NCI-H2227 treated with DMSO at 0.1 percent for 48 hours (cell line): ENCODE data around the gene FBXO9.

ENCODE experiments used
- DNase-seq: peaks from one replicate; lab custom pipeline; 2025; lab: John Stamatoyannopoulos, UW

The FBXO9 gene

DNA sequence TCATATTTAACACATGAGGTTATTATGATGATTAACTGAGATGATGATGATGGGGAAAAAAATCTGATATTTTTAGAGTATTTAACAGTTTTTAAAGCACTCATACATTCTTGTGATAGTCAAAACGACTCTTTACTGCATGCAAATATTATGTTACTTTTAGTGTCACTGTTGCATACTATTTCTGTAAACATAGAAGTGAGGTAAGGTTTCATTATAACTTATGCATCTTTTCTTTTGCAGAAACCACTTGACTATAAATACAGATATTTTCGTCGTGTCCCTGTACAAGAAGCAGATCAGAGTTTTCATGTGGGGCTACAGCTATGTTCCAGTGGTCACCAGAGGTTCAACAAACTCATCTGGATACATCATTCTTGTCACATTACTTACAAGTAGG, 30.1 kb downstream of the FBXO9 start:
- no peak for DNase-seq

GRCh38 chr6:53095716-53096115, 30.5 kb downstream of the FBXO9 start:
- no peak for DNase-seq

DNA sequence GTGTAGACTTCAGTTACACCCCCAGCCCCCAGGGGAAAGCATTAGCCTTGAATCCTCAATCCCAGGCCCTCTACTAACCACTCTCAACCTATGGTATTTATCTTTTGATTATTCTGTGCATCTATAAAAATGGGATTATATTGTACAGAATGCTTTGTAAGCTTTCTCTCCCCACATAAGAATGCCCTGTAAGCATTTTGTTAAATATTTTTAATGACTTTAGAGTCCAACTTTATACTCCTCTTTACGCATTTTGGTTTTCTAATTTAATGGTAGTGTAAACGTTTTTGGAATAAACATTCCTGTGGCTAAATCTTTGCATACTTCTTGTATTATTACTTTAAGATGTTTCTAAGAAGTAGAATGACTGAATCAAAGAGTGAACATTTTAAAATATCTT, 35.4 kb downstream of the FBXO9 start:
- DNase-seq = no peak

DNA sequence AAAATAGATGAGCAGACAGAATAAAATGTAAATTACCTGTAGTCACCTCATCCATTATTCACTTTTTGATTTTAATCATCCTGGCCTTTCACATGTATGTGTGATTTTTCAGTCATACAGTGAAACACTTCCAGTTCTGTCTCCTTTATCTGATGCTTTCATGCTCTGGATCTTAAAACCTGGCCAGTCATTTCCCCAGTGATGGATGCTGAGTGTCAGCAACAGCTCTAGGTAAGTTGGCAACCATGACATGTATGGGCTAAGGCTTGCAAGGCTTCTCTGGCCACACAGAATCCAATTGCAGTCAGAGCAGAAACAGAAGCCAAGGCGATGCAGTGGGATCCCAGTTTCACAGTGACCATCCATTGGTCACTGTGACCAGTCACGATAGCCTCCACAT, 35.8 kb downstream of the FBXO9 start:
- DNase-seq = no peak

- DNase-seq = peak; percentile 32
These were observed 38.9 kb downstream of the FBXO9 start for GRCh38 chr6:53103993-53104675.

DNA sequence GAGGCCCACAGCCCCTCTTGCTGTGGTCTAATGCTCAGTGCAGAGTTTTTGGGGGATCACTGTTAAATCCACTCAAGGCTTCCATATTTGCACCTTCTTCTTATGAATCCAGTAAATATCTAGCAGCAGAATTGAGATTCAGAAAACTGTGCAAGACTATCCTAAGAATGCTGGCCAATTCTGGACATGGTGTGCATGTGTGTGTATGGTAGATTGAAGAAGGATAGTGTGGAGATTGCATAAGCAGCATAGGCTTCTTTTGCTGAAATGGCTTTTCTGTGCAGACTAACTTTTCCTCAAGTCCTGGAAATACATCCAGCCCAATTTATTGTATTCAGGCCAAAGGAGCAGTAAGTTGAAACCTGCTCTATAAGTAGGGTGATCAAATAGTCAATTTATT, 39.7 kb downstream of the FBXO9 start:
- DNase-seq = no peak

GRCh38 chr6:53107091-53107490, 41.9 kb downstream of the FBXO9 start:
- DNase-seq = no peak

- DNase-seq = no peak
These were observed 44.4 kb downstream of the FBXO9 start for GRCh38 chr6:53109612-53110011.

- no peak for DNase-seq
These were observed 46.7 kb downstream of the FBXO9 start for GRCh38 chr6:53111865-53112264.

DNA sequence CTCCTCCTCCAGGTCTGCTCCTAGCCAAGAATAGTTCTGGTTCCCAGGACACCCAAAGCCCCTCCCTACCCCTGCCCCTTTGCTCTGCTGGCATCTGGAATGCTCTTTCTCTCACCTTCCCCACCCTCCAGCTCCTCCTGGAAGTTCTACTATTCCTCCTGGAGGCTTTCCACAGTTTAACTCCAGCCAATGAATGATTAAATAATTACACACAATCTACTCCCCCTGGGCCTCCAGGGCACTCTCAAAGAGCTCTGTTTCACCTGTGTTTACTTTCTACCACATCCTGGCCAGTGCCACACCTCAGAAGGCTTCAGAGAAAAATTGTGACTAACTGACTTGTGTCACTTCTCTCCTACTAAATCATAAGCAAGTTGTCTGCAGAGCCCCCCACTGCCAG, 47.2 kb downstream of the FBXO9 start:
- no peak for DNase-seq

GRCh38 chr6:53112871-53113270, 47.7 kb downstream of the FBXO9 start:
- no peak for DNase-seq

- no peak for DNase-seq
These were observed 48.5 kb downstream of the FBXO9 start for GRCh38 chr6:53113742-53114141.

DNA sequence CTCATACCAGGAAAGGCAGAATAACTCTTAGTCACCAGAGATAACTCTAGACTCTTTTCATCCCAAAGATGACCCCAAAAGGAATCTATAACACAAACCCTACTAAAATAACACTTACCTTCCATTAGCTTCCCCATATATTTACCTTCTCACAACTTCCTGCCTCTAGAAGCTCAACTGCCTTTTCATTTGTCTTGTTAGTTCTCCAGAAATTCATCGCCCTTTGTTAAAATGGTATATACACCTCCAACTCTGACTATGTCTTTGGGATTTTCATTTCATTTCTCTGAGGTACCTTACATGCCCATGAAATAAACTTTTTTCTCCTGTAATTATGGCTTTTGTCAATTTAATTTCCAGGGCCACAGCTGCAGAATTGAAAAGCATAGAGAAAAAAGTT, 49.9 kb downstream of the FBXO9 start:
- no peak for DNase-seq

DNA sequence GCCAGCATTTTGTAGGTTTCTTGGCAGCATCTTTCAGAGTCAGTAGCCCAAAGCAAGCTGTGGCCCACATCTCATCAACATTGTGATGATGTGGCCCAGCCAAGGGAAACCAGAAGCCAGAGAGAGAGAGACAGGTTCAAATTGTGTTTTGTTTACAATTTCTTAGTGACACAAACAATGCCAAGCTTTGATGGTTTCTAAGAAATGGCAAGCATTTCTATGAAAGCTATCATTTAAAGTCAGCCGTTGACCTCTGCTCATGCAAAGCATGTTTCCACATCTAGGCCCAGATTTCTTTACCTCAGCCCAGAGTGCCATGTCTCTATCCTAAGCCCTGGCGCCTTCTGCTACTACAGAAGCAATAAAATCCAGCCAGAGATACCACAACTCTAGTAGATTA, 50.5 kb downstream of the FBXO9 start:
- no peak for DNase-seq

DNA sequence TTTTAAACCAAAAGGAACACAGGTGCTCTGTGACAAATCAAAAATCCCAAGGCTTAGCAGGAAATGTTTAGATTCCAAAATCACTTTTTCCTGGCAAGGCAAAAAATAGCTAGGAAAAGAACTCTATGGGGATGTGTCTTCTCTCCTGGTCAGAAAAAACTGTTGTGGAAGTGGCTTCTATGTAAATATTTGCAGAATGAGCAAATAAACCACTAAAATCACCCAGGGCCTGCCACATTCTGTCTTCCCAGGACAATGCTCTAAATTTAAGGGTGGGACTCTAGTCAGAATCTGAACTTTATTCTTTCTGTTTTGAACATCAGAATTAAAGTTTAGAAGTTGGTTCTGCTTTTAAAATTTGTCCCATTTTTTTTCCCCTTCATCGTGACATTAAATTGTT, 54.1 kb downstream of the FBXO9 start:
- no peak for DNase-seq

DNA sequence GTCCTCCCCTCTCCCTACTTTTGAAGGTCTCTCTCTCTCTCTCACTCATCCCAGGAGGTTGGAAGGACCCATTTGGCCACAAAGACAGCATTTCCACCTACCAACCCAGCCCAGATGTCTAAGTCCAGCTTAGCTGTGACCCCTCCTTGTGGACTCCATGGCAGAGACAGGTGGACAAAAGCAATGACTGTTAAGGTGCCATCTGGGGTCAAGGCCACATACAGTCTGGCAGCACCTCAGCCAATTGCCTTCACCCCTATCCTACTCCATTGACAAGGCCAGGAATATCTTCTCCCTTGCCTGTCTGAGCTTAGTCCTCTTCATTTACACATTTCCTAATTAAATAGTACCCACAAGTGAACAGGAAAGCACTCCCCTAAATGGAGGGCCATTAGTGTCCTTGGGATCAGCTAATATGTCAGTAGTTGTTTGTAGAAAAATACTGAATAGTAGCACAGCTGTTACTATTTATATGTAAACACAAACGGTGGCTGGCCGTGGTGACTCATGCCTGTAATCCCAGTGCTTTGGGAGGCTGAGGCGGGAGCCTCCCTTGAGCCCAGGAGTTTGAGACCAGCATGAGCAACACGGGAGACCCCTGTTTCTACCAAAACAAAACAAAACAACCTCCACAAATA, 54.7 kb downstream of the FBXO9 start:
- DNase-seq = no peak

DNA sequence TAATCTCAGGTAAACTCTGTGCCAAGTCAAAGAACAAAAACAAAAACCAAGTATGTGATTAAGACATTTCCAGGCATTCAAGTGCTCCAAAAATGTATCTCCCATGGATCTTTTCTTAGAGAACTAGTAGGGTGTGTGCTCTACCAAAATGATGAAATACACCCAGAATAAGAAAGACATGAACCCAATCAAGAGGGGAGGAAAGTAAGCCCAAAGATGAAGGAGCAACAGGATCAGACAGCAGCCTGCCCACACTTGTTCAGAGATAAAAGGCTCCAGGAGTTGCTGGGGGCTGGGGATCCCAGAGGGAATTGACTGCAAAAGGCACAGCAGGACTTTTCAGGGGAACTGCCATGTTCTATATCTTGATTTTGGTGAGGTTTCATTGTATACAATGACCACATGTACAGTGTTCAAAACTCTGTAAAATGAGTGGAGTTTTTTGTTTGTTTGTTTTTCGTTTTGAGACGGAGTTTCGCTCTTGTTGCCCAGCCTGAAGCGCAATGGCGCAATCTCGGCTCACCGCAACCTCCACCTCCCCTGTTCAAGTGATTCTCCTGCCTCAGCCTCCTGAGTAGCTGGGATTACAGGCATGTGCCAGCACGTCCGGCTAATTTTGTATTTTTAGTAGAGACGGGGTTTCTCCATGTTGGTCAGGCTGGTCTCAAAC, 59.1 kb downstream of the FBXO9 start:
- DNase-seq = no peak

GRCh38 chr6:53125276-53125675, 60.1 kb downstream of the FBXO9 start:
- no peak for DNase-seq

DNA sequence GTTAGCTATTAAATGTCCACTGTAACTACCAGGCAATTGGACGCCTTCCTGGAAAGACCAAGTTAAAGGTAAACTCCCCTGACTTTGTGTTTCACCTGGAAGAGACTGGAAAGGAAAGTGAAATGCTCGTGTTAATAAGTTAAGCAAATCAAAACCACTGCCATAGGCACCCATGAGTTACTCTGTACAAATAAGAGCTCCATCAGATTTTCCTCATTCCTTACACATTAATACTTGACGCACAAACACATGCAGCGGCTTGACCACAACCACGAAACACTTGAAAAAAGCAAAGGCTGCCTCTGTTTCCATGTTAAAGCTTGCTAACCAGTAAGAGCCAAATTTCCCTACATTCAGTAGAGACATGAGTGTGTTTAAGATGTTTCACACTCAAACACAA, 63.6 kb downstream of the FBXO9 start:
- no peak for DNase-seq

DNA sequence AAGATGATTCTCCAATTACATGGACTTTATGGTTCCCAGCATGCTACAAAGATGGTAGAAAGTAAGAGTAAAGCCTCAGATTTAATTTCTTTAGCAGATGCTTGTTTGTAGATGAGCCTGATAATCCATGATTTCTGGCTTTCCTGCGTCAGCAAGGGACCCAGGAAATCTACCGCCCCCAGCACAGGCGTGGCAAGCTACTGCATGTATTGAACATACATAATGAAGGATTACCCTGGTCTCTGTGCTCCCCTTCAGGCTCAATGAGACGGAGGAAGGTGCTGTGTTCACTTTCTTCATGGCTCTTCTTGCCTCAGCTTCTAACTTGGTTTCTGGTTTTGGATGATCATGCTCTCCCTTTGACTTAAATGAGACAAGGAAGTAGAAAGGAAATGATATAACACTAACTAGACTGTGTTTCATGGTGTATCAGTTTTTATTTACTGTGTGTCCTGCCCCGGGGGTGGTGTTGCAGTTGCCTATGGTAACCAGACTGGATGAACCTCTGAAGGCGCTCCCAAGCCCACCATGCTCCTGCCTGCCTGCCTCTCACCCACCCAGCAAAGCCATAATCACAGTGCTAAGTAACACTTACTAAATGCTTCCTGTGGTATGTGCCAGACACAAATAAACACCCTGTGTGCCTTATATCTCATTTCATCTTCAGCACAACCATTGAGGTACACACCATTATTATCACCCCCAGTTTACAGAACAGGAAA, 65.5 kb downstream of the FBXO9 start:
- DNase-seq = no peak

DNA sequence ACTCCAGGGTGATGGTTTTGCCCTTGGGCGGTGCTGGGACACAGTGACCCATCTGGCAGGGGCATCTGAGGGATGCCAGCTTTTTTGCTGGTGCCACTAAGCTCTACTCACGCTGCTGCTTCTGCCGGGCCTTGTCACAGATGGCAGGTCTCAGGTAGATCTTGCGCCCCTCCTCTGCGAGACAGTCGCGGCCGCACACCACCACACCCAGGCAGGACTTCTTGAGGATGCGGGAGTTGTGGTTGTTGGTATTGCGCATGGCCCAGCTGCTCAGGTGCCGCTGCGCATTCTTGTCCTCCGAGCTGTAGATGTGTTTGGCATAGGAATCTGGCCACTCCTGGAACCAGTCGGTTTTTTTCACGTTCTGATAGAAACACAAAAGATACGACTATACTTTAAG, 68.8 kb downstream of the FBXO9 start:
- no peak for DNase-seq

DNA sequence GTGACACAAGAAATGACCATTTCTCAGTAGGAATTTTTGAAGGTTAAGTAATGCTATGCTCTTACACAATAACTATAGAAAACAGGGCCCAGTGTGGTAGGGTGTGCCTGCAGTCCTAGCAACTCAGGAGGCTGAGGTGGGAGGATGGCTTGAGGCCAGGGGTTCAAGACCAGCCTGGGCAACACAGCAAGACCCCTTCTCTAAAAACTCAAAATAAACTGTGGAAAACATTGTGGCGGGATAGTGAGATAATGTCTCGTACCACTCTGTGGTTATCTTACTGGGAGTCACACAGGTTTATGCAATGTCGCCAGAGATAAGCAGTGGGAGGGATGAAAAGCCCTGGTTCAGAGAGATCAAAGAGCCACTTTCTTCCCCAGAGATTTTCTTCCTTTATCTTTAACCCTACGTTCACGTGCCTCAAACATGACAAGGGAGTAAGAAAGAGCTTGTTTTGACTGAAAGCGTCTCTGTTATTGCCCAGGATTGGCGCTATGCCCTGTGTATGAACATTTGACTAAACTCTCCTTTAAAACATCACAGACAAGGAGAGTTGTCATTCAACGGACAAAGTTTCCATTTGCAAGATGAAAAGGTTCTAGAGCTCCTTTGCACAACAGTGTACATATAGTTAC, 69.5 kb downstream of the FBXO9 start:
- DNase-seq = no peak
